NT2/D1 (cell line): ENCODE data around the gene PSMF1.

ENCODE experiments used
- DNase-seq: peaks from one replicate; pipeline ENCODE4 v3.0.0-alpha.2; 2011; ENCODE audit warnings: low read depth, low spot score
- H3K27me3 ChIP-seq: 2 replicates; pipeline ENCODE4 v1.6.0; 2011; ENCODE audit warnings: mild to moderate bottlenecking; ENCODE audit not compliant: insufficient read length, insufficient read depth
- H3K36me3 ChIP-seq: 2 replicates; pipeline ENCODE4 v1.6.1; 2011; ENCODE audit warnings: mild to moderate bottlenecking, low read length, mixed read lengths; ENCODE audit not compliant: insufficient read depth, insufficient read length
- H3K4me1 ChIP-seq: 2 replicates; pipeline ENCODE4 v1.5.1; 2011; ENCODE audit not compliant: insufficient read depth, insufficient read length
- H3K4me3 ChIP-seq: 2 replicates; pipeline ENCODE4 v1.5.1; 2011; ENCODE audit warnings: low read depth; ENCODE audit not compliant: insufficient read length
- H3K9ac ChIP-seq: 2 replicates; pipeline ENCODE4 v1.6.0; 2011; ENCODE audit warnings: low read depth; ENCODE audit not compliant: insufficient read length
- H3K9me3 ChIP-seq: 2 replicates; pipeline ENCODE4 v1.5.1; 2011; ENCODE audit warnings: mild to moderate bottlenecking, low read length; ENCODE audit not compliant: insufficient read depth
- SUZ12 ChIP-seq: IDR thresholded peaks from 2 replicates; pipeline ENCODE4 v1.6.1; 2011; ENCODE audit not compliant: insufficient read length, insufficient read depth; ENCODE audit errors: extremely low read depth
- YY1 ChIP-seq: IDR thresholded peaks from 2 replicates; pipeline ENCODE4 v1.6.1; 2011; ENCODE audit not compliant: insufficient read length, insufficient read depth
- ZNF274 ChIP-seq: IDR thresholded peaks from 2 replicates; pipeline ENCODE4 v1.6.1; 2011; ENCODE audit warnings: mild to moderate bottlenecking, low read depth, low read length

PSMF1 gene

GRCh38 chr20:1191299-1191698 is 72.9 kb downstream of the PSMF1 start:
- Histone ChIP-seq H3K9me3 (no peaks in the 10 kb centered on the region), H3K4me3 (no peak overlapping the region)
- DNase-seq: no peak

GRCh38 chr20:1195226-1195625 is 76.8 kb downstream of the PSMF1 start:
- TF ChIP-seq YY1: no peak
- TF ChIP-seq ZNF274: no peak
- TF ChIP-seq SUZ12: no peak
- no peak for DNase-seq
- H3K9me3 ChIP-seq: no peaks in the 10 kb centered on the region
- H3K9ac ChIP-seq: no peak overlapping the region
- H3K36me3 ChIP-seq: no peaks in the 10 kb centered on the region
- no peak overlapping the region for H3K4me3 ChIP-seq
- no peaks in the 10 kb centered on the region for H3K27me3 ChIP-seq
- no peaks in the 10 kb centered on the region for H3K4me1 ChIP-seq

More at GRCh38 chr20:1191299-1191698, 72.9 kb downstream of the PSMF1 start:
- H3K9ac ChIP-seq: no peak overlapping the region
- peaks cover 3% of the 10 kb centered on the region for H3K4me1 ChIP-seq
- TF ChIP-seq YY1 (no peak), ZNF274 (no peak), SUZ12 (no peak)
- no peaks in the 10 kb centered on the region for H3K27me3 ChIP-seq
- no peaks in the 10 kb centered on the region for H3K36me3 ChIP-seq

GRCh38 chr20:1196634-1197033 is 78.2 kb downstream of the PSMF1 start:
- no peaks in the 10 kb centered on the region for H3K27me3 ChIP-seq
- H3K9me3 ChIP-seq: no peaks in the 10 kb centered on the region
- H3K4me1 ChIP-seq: no peaks in the 10 kb centered on the region
- H3K9ac ChIP-seq: no peak overlapping the region
- no peak for DNase-seq
- H3K4me3 ChIP-seq: no peak overlapping the region
- no peak for TF ChIP-seq ZNF274
- no peak for TF ChIP-seq YY1
- no peak for TF ChIP-seq SUZ12
- no peaks in the 10 kb centered on the region for H3K36me3 ChIP-seq

- Histone ChIP-seq H3K9me3 (no peaks in the 10 kb centered on the region), H3K9ac (no peak overlapping the region), H3K27me3 (no peaks in the 10 kb centered on the region), H3K36me3 (no peaks in the 10 kb centered on the region), H3K4me1 (no peaks in the 10 kb centered on the region), H3K4me3 (no peak overlapping the region)
- TF ChIP-seq ZNF274 (no peak), SUZ12 (no peak), YY1 (no peak)
- DNase-seq: no peak
Observed at GRCh38 chr20:1197801-1198200, 79.4 kb downstream of the PSMF1 start.

- H3K9ac ChIP-seq: no peak overlapping the region
- H3K27me3 ChIP-seq: no peaks in the 10 kb centered on the region
- TF ChIP-seq YY1 (no peak), SUZ12 (no peak), ZNF274 (no peak)
- H3K4me1 ChIP-seq: no peaks in the 10 kb centered on the region
- H3K4me3 ChIP-seq: no peak overlapping the region
- H3K36me3 ChIP-seq: no peaks in the 10 kb centered on the region
- no peak for DNase-seq
- no peaks in the 10 kb centered on the region for H3K9me3 ChIP-seq
Observed at GRCh38 chr20:1198751-1199150, 80.3 kb downstream of the PSMF1 start.

- no peaks in the 10 kb centered on the region for H3K4me1 ChIP-seq
- TF ChIP-seq SUZ12: no peak
- no peak for TF ChIP-seq YY1
- no peak for TF ChIP-seq ZNF274
- DNase-seq: no peak
Observed at GRCh38 chr20:1199212-1199873, 80.9 kb downstream of the PSMF1 start.

GRCh38 chr20:1199964-1200363 is 81.6 kb downstream of the PSMF1 start:
- H3K9ac ChIP-seq: no peak overlapping the region
- no peaks in the 10 kb centered on the region for H3K27me3 ChIP-seq
- H3K36me3 ChIP-seq: no peaks in the 10 kb centered on the region
- TF ChIP-seq ZNF274: no peak
- TF ChIP-seq SUZ12: no peak
- TF ChIP-seq YY1: no peak
- H3K4me1 ChIP-seq: no peaks in the 10 kb centered on the region
- no peak overlapping the region for H3K4me3 ChIP-seq
- DNase-seq: no peak
- H3K9me3 ChIP-seq: no peaks in the 10 kb centered on the region

More at GRCh38 chr20:1199212-1199873, 80.9 kb downstream of the PSMF1 start:
- no peaks in the 10 kb centered on the region for H3K36me3 ChIP-seq
- H3K4me3 ChIP-seq: no peak overlapping the region
- no peak overlapping the region for H3K9ac ChIP-seq
- no peaks in the 10 kb centered on the region for H3K9me3 ChIP-seq
- H3K27me3 ChIP-seq: no peaks in the 10 kb centered on the region
